NT2/D1 (cell line): ENCODE measurements around the gene PPARA.

Source experiments
- SUZ12 ChIP-seq: IDR thresholded peaks from 2 replicates; pipeline ENCODE4 v1.6.1; 2011; ENCODE audit not compliant: insufficient read length, insufficient read depth; ENCODE audit errors: extremely low read depth
- YY1 ChIP-seq: IDR thresholded peaks from 2 replicates; pipeline ENCODE4 v1.6.1; 2011; ENCODE audit not compliant: insufficient read length, insufficient read depth
- ZNF274 ChIP-seq: IDR thresholded peaks from 2 replicates; pipeline ENCODE4 v1.6.1; 2011; ENCODE audit warnings: mild to moderate bottlenecking, low read depth, low read length

- no peak for TF ChIP-seq YY1
- no peak for TF ChIP-seq ZNF274
- no peak for TF ChIP-seq SUZ12
These were observed 53.3 kb downstream of the PPARA start for GRCh38 chr22:46203601-46203980.
